ENCODE measurements around the gene XPO1. TPM values are rescaled to one million over a fixed set of nuclear protein-coding genes. Genes with fewer than 3 reads are reported as not detected.

Gene XPO1
- total and polyA plus RNA-seq, 2 donors (not counting 3 experiments of a cell fraction or from before 2014, with no cell fraction given): 46.7 to 166 TPM

- DNase-seq (ENCODE audit: low read depth, low spot score): no peak
- H3K36me3 ChIP-seq (ENCODE audit: control insufficient read depth in 2 of 2, extremely low read depth in 1 of 2, insufficient read depth in 2 of 2, low read length in 2 of 2): no peaks in the 10 kb centered on the region
- ChIA-PET CTCF (interaction anchor here (1.1 kb wide), 1 partner anchor 16 kb away, joined by 3 read pairs; no protein-coding TSS in a partner anchor), POLR2A (no interaction called here)
- no TSS peak for BruUV-seq (replicated peaks)
- no peaks in the 10 kb centered on the region for H3K4me1 ChIP-seq (ENCODE audit: control insufficient read depth, extremely low read depth, insufficient read depth, low read length)
- no peaks in the 10 kb centered on the region for H3K27me3 ChIP-seq (ENCODE audit: control insufficient read depth in 2 of 2, insufficient read depth in 2 of 2, low read length in 2 of 2)
- no peaks in the 10 kb centered on the region for H4K20me1 ChIP-seq (replicated peaks; ENCODE audit: control insufficient read depth, extremely low read depth, insufficient read depth, low read length)
- dilution Hi-C loops (cut with MboI; ENCODE audit: extremely low pct_ligation_motif_present, low sequenced_read_pairs): no loop called here
- H3K4me2 ChIP-seq (ENCODE audit: insufficient read depth, low read length): no peak overlapping the region
- H3K9me1 ChIP-seq (replicated peaks; ENCODE audit: control insufficient read depth, extremely low read depth, insufficient read depth, low read length): no peaks in the 10 kb centered on the region
- no peaks in the 10 kb centered on the region for H3K9me3 ChIP-seq (replicated peaks; ENCODE audit: control insufficient read depth, insufficient read depth, low read length)
- intact Hi-C loops (cut with micrococcal nuclease): no loop called here
- H3K9ac ChIP-seq (replicated peaks; ENCODE audit: extremely low read depth, insufficient read depth, low read length): no peak overlapping the region
- no peak for TF ChIP-seq POLR2AphosphoS5 (IDR thresholded peaks at IDR 0.05; ENCODE audit: insufficient read depth, low read depth, low read length)
- TF ChIP-seq EZH2 (IDR thresholded peaks at IDR 0.05; ENCODE audit: borderline replicate concordance, low read depth, low read length, severe bottlenecking): no peak
- TF ChIP-seq GATA2 (IDR thresholded peaks at IDR 0.05; ENCODE audit: insufficient read depth, insufficient read length, low read depth, low read length): no peak
- no peak for TF ChIP-seq MAX (IDR thresholded peaks at IDR 0.05; ENCODE audit: insufficient read depth, insufficient read length)
- H2AFZ ChIP-seq (ENCODE audit: low read depth, low read length): no peak overlapping the region
- no peak overlapping the region for H3K27ac ChIP-seq (ENCODE audit: insufficient read depth, low read depth, low read length)
- FAIRE-seq: no peak
- H3K79me2 ChIP-seq (ENCODE audit: control insufficient read depth, insufficient read depth, low read length): no peaks in the 10 kb centered on the region
- no peak overlapping the region for H3K4me3 ChIP-seq (replicated peaks in 1 of 3; ENCODE audit: insufficient read depth in 1 of 3, low read depth in 1 of 3, low read length in 3 of 3)
Observed at GRCh38 chr2:61562615-61563014, 24.5 kb upstream of the XPO1 start.

GRCh38 chr2:61558160-61558559, 20.0 kb upstream of the XPO1 start:
- no peak overlapping the region for H2AFZ ChIP-seq (ENCODE audit: low read depth, low read length)
- H3K9me1 ChIP-seq (replicated peaks; ENCODE audit: control insufficient read depth, extremely low read depth, insufficient read depth, low read length): no peaks in the 10 kb centered on the region
- H3K36me3 ChIP-seq (ENCODE audit: control insufficient read depth in 2 of 2, extremely low read depth in 1 of 2, insufficient read depth in 2 of 2, low read length in 2 of 2): no peaks in the 10 kb centered on the region
- no peak overlapping the region for H3K27ac ChIP-seq (ENCODE audit: insufficient read depth, low read depth, low read length)
- H3K27me3 ChIP-seq (ENCODE audit: control insufficient read depth in 2 of 2, insufficient read depth in 2 of 2, low read length in 2 of 2): no peaks in the 10 kb centered on the region
- ChIA-PET CTCF (no interaction called here), POLR2A (no interaction called here)
- H3K9me3 ChIP-seq (replicated peaks; ENCODE audit: control insufficient read depth, insufficient read depth, low read length): no peaks in the 10 kb centered on the region
- H3K9ac ChIP-seq (replicated peaks; ENCODE audit: extremely low read depth, insufficient read depth, low read length): no peak overlapping the region
- H3K4me2 ChIP-seq (ENCODE audit: insufficient read depth, low read length): no peak overlapping the region
- dilution Hi-C loops (cut with MboI; ENCODE audit: extremely low pct_ligation_motif_present, low sequenced_read_pairs) (no loop called here), intact Hi-C loops (cut with micrococcal nuclease) (no loop called here)
- no peaks in the 10 kb centered on the region for H4K20me1 ChIP-seq (replicated peaks; ENCODE audit: control insufficient read depth, extremely low read depth, insufficient read depth, low read length)
- H3K4me1 ChIP-seq (ENCODE audit: control insufficient read depth, extremely low read depth, insufficient read depth, low read length): no peaks in the 10 kb centered on the region
- no peak overlapping the region for H3K4me3 ChIP-seq (replicated peaks in 1 of 3; ENCODE audit: insufficient read depth in 1 of 3, low read depth in 1 of 3, low read length in 3 of 3)
- no peak for FAIRE-seq
- no peaks in the 10 kb centered on the region for H3K79me2 ChIP-seq (ENCODE audit: control insufficient read depth, insufficient read depth, low read length)
- BruUV-seq (replicated peaks): no TSS peak
- no peak for TF ChIP-seq MAX (IDR thresholded peaks at IDR 0.05; ENCODE audit: insufficient read depth, insufficient read length)
- TF ChIP-seq GATA2 (IDR thresholded peaks at IDR 0.05; ENCODE audit: insufficient read depth, insufficient read length, low read depth, low read length): no peak
- TF ChIP-seq JUN (IDR thresholded peaks at IDR 0.05; ENCODE audit: borderline replicate concordance, insufficient read depth, insufficient read length, low read depth): no peak
- TF ChIP-seq MYC (IDR thresholded peaks at IDR 0.05; ENCODE audit: low read depth, low read length): no peak
- TF ChIP-seq EZH2 (IDR thresholded peaks at IDR 0.05; ENCODE audit: borderline replicate concordance, low read depth, low read length, severe bottlenecking): no peak
- TF ChIP-seq POLR2AphosphoS5 (IDR thresholded peaks at IDR 0.05; ENCODE audit: insufficient read depth, low read depth, low read length): no peak
- TF ChIP-seq FOS (IDR thresholded peaks at IDR 0.05; ENCODE audit: borderline replicate concordance, insufficient read depth, low read length): no peak
- TF ChIP-seq POLR2A (IDR thresholded peaks at IDR 0.05; ENCODE audit: low read depth, low read length): no peak
- no peak for TF ChIP-seq CTCF (IDR thresholded peaks at IDR 0.05; ENCODE audit: extremely low read depth in 1 of 2, insufficient read depth in 1 of 2, low read depth in 1 of 2, low read length in 2 of 2)
- no peak for DNase-seq (ENCODE audit: low read depth, low spot score)
